ENCODE measurements around the gene PLPP1. TPM values are rescaled to one million over a fixed set of nuclear protein-coding genes. Genes with fewer than 3 reads are reported as not detected.

The PLPP1 gene
- total and polyA plus RNA-seq, 2 of the 13 experiments (the other 11 are each of a cell fraction or from before 2014, with no cell fraction given): 7.3 to 12.1 TPM

- in situ Hi-C loops (cut with HindIII; ENCODE audit: extremely low pct_ligation_motif_present, low pct_unique_long_range_greater_than_20kb): no loop called here
- FAIRE-seq: no peak
Measured at GRCh38 chr5:55411876-55412275, 122.9 kb downstream of the PLPP1 start.

GRCh38 chr5:55410845-55411244 is 123.9 kb downstream of the PLPP1 start:
- Histone ChIP-seq H3K27ac (ENCODE audit: extremely low read length, insufficient read depth, low read length) (no peak overlapping the region), H3K4me2 (ENCODE audit: low read depth, low read length) (no peak overlapping the region), H4K20me1 (ENCODE audit: insufficient read depth, low read length) (no peaks in the 10 kb centered on the region), H3K79me2 (ENCODE audit: insufficient read depth, low read length) (no peaks in the 10 kb centered on the region), H3K9me3 (ENCODE audit: low read length) (no peaks in the 10 kb centered on the region), H3K9ac (ENCODE audit: insufficient read depth, low read depth, low read length) (no peak overlapping the region), H3K27me3 (ENCODE audit: control insufficient read depth in 1 of 2, insufficient read depth in 2 of 2, low read length in 2 of 2) (no peaks in the 10 kb centered on the region), H3K4me1 (ENCODE audit: insufficient read depth, low read length) (no peaks in the 10 kb centered on the region), H2AFZ (ENCODE audit: low read length) (no peak overlapping the region), H3K36me3 (replicated peaks in 1 of 2; ENCODE audit: control insufficient read depth in 1 of 2, insufficient read depth in 2 of 2, low read length in 2 of 2) (peaks cover 11 to 57% of the 10 kb centered on the region in 2 experiments), H3K4me3 (replicated peaks in 1 of 3; ENCODE audit: insufficient read depth in 1 of 3, low read depth in 2 of 3, low read length in 3 of 3) (no peak overlapping the region)
- CTCF ChIA-PET (ENCODE audit: low intra/inter-chr PET ratio, low total read pairs): no interaction called here
- ATAC-seq (no peak), DNase-seq (ENCODE audit: low spot score) (no peak), FAIRE-seq (no peak)
- in situ Hi-C loops (cut with HindIII; ENCODE audit: extremely low pct_ligation_motif_present, low pct_unique_long_range_greater_than_20kb) (no loop called here), intact Hi-C loops (cut with micrococcal nuclease; ENCODE audit: unreplicated experiment) (no loop called here)
- BruUV-seq (replicated peaks): no TSS peak
- POLR2A ChIA-PET: no interaction called here
- no peak for TF ChIP-seq SIN3A (IDR thresholded peaks at IDR 0.05; ENCODE audit: borderline replicate concordance, low read depth, low read length)
- TF ChIP-seq DBP (CRISPR knock-in tag; IDR thresholded peaks at IDR 0.05; ENCODE audit: not compliant biosample characterization): no peak
- TF ChIP-seq ARNT (IDR thresholded peaks at IDR 0.05): no peak
- no peak for TF ChIP-seq PHF8 (CRISPR knock-in tag; IDR thresholded peaks at IDR 0.05)
- 96% methylated on average over 3 of the region's 3 CpGs for WGBS (ENCODE audit: low lambda C conversion rate)

More at GRCh38 chr5:55411876-55412275, 122.9 kb downstream of the PLPP1 start:
- H3K4me2 ChIP-seq (ENCODE audit: low read depth, low read length): no peak overlapping the region
- H3K9me3 ChIP-seq (ENCODE audit: low read length): no peaks in the 10 kb centered on the region
- no TSS peak for BruUV-seq (replicated peaks)
- POLR2A ChIA-PET: no interaction called here
- no peak overlapping the region for H3K9ac ChIP-seq (ENCODE audit: insufficient read depth, low read depth, low read length)
- DNase-seq (ENCODE audit: low spot score): no peak
- H4K20me1 ChIP-seq (ENCODE audit: insufficient read depth, low read length): no peaks in the 10 kb centered on the region
- no peak overlapping the region for H3K27ac ChIP-seq (ENCODE audit: extremely low read length, insufficient read depth, low read length)
- H2AFZ ChIP-seq (ENCODE audit: low read length): no peak overlapping the region
- no peaks in the 10 kb centered on the region for H3K27me3 ChIP-seq (ENCODE audit: control insufficient read depth in 1 of 2, insufficient read depth in 2 of 2, low read length in 2 of 2)
- no peaks in the 10 kb centered on the region for H3K4me1 ChIP-seq (ENCODE audit: insufficient read depth, low read length)
- CTCF ChIA-PET (ENCODE audit: low intra/inter-chr PET ratio, low total read pairs): no interaction called here
- TF ChIP-seq REPIN1 (CRISPR knock-in tag; IDR thresholded peaks at IDR 0.05; ENCODE audit: borderline replicate concordance, low read depth) (no peak), STAT5B (CRISPR knock-in tag; IDR thresholded peaks at IDR 0.05) (no peak), CREB3 (CRISPR knock-in tag; IDR thresholded peaks at IDR 0.05) (no peak), SALL2 (CRISPR knock-in tag; IDR thresholded peaks at IDR 0.05) (no peak), KDM5B (CRISPR knock-in tag; IDR thresholded peaks at IDR 0.05; ENCODE audit: borderline replicate concordance) (no peak)
- intact Hi-C loops (cut with micrococcal nuclease; ENCODE audit: unreplicated experiment): no loop called here
- no peaks in the 10 kb centered on the region for H3K79me2 ChIP-seq (ENCODE audit: insufficient read depth, low read length)
- peaks cover 8 to 56% of the 10 kb centered on the region in 2 experiments for H3K36me3 ChIP-seq (replicated peaks in 1 of 2; ENCODE audit: control insufficient read depth in 1 of 2, insufficient read depth in 2 of 2, low read length in 2 of 2)
- 93% methylated on average over 1 of the region's 1 CpG for WGBS (ENCODE audit: low lambda C conversion rate)
- ATAC-seq: no peak
- no peak overlapping the region for H3K4me3 ChIP-seq (replicated peaks in 1 of 3; ENCODE audit: insufficient read depth in 1 of 3, low read depth in 2 of 3, low read length in 3 of 3)

Data from HepG2 (cell line).